Hepatocyte (in vitro differentiated cells): ENCODE results near the gene UBQLN3. TPM values are rescaled to one million over a fixed set of nuclear protein-coding genes. Genes with fewer than 3 reads are reported as not detected.

Source experiments
- DNase-seq: peaks from one replicate; pipeline ENCODE4 v3.0.0-alpha.2; 2016; ENCODE audit warnings: low spot score
- H2AFZ ChIP-seq: fragments of 200-600 bp; sonication (generic); 2 replicates; pipeline ENCODE4 v1.6.0; 2016; ENCODE audit warnings: antibody characterized with exemption, mild to moderate bottlenecking
- H3K27ac ChIP-seq: fragments of 200-600 bp; sonication (generic); 2 replicates; pipeline ENCODE4 v1.5.1; 2016; ENCODE audit warnings: mild to moderate bottlenecking
- H3K27me3 ChIP-seq: fragments of 200-600 bp; sonication (generic); 2 replicates; pipeline ENCODE4 v1.6.1; 2016
- H3K36me3 ChIP-seq: fragments of 200-600 bp; sonication (generic); replicated peaks from 2 replicates; pipeline ENCODE4 v1.5.1; 2016; ENCODE audit warnings: low read depth; ENCODE audit not compliant: insufficient read depth
- H3K4me1 ChIP-seq: fragments of 200-600 bp; sonication (generic); 2 replicates; pipeline ENCODE4 v1.5.1; 2016; ENCODE audit warnings: mild to moderate bottlenecking, moderate library complexity; ENCODE audit not compliant: insufficient read depth
- H3K4me2 ChIP-seq: fragments of 200-600 bp; sonication (generic); 2 replicates; pipeline ENCODE4 v1.6.0; 2016
- H3K4me3 ChIP-seq: fragments of 200-600 bp; sonication (generic); 2 replicates; pipeline ENCODE4 v1.5.1; 2016; ENCODE audit warnings: mild to moderate bottlenecking
- H3K79me2 ChIP-seq: fragments of 200-600 bp; sonication (generic); 2 replicates; pipeline ENCODE4 v1.6.0; 2017; ENCODE audit warnings: mild to moderate bottlenecking
- H3K9me2 ChIP-seq: fragments of 200-600 bp; sonication (generic); replicated peaks from 2 replicates; pipeline ENCODE4 v1.6.0; 2017; ENCODE audit warnings: mild to moderate bottlenecking; ENCODE audit not compliant: insufficient read depth
- H3K9me3 ChIP-seq: fragments of 200-600 bp; sonication (generic); 2 replicates; pipeline ENCODE4 v1.5.1; 2016; ENCODE audit warnings: low read depth, mild to moderate bottlenecking
- H4K20me1 ChIP-seq: fragments of 200-600 bp; sonication (generic); 2 replicates; pipeline ENCODE4 v1.6.0; 2016; ENCODE audit warnings: mild to moderate bottlenecking; ENCODE audit not compliant: insufficient read depth, poor library complexity, severe bottlenecking
- CTCF ChIP-seq: fragments of 200-600 bp; sonication (generic); IDR thresholded peaks from 2 replicates; pipeline ENCODE4 v1.5.1; 2016; ENCODE audit warnings: antibody characterized with exemption, mild to moderate bottlenecking; ENCODE audit not compliant: poor library complexity
- EZH2 ChIP-seq: fragments of 200-600 bp; sonication (generic); IDR thresholded peaks from 2 replicates; pipeline ENCODE4 v1.6.1; 2016; ENCODE audit warnings: antibody characterized with exemption, mild to moderate bottlenecking, borderline replicate concordance
- EZH2phosphoT487 ChIP-seq: fragments of 200-600 bp; sonication (generic); IDR thresholded peaks from one replicate; pipeline ENCODE4 v1.6.1; 2018; ENCODE audit warnings: antibody characterized with exemption, mild to moderate bottlenecking, low read depth, moderate library complexity; ENCODE audit not compliant: unreplicated experiment, severe bottlenecking
- WGBS: methylation state at CpG from one replicate; pipeline ENCODE4 v1.1.6; 2016; ENCODE audit warnings: low lambda C conversion rate; ENCODE audit errors: missing lambda C conversion rate; 5-methylcytosine and 5-hydroxymethylcytosine counted together
- polyA plus RNA-seq: library from polyadenylated mRNA; unstranded; fragments of >200 nt; fragmentation: Nextera tagmentation; extraction: Ambion mirVana; gene quantifications from 2 replicates; pipeline ENCODE4 v1.2.1, GENCODE V29; 2016
- total RNA-seq: library from RNA; depleted of rRNA; stranded (reverse); fragments of >200 nt; gene quantifications from 2 replicates; pipeline ENCODE4 v1.2.3, GENCODE V29; 2014

UBQLN3 gene
- total and polyA plus RNA-seq, 2 experiments from 2014 or later: 0.50 TPM; not detected in 1

- H4K20me1 ChIP-seq: no peaks in the 10 kb centered on the region
- no peaks in the 10 kb centered on the region for H3K9me3 ChIP-seq
- no peaks in the 10 kb centered on the region for H3K79me2 ChIP-seq
- H3K27me3 ChIP-seq: no peaks in the 10 kb centered on the region
- H3K4me2 ChIP-seq: no peak overlapping the region
- DNase-seq: no peak
- no peak for TF ChIP-seq EZH2
- TF ChIP-seq CTCF: no peak
- no peak for TF ChIP-seq EZH2phosphoT487
- no peaks in the 10 kb centered on the region for H3K9me2 ChIP-seq
- H3K4me1 ChIP-seq: no peaks in the 10 kb centered on the region
- no peak overlapping the region for H3K4me3 ChIP-seq
- H2AFZ ChIP-seq: no peak overlapping the region
- WGBS: 70% methylated on average over 3 of the region's 3 CpGs
- H3K27ac ChIP-seq: no peak overlapping the region
- no peaks in the 10 kb centered on the region for H3K36me3 ChIP-seq
These were observed 15.0 kb upstream of the UBQLN3 start for GRCh38 chr11:5524756-5525155.

DNA sequence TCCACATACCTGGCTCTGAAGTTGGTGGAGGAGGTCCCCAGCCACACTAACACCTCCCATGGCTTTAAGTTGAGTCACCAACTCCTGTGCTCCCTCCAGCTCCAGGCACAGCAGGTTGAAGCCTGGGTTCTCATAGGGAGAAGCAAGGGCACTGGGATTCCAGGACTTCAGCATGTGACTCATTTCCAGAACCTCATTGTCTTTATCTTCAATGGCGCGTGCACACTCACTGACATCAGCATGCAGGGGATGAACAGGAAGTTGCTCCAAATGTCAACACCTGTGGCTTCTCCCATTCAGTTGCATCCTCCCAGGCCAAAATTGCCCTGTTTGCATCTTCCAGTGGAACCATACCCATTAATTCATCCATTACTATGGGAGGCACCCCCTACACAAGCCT is 12.6 kb upstream of the UBQLN3 start:
- Histone ChIP-seq H3K27me3 (no peaks in the 10 kb centered on the region), H3K4me3 (no peak overlapping the region), H3K9me2 (no peaks in the 10 kb centered on the region), H3K4me1 (no peaks in the 10 kb centered on the region), H4K20me1 (no peaks in the 10 kb centered on the region), H3K27ac (no peak overlapping the region), H3K9me3 (no peaks in the 10 kb centered on the region), H3K4me2 (no peak overlapping the region), H3K36me3 (no peaks in the 10 kb centered on the region), H2AFZ (no peak overlapping the region), H3K79me2 (no peaks in the 10 kb centered on the region)
- no peak for DNase-seq
- WGBS: 89% methylated on average over 2 of the region's 2 CpGs
- TF ChIP-seq CTCF: no peak

GRCh38 chr11:5521540-5521939 is 11.8 kb upstream of the UBQLN3 start:
- H4K20me1 ChIP-seq: no peaks in the 10 kb centered on the region
- H3K27me3 ChIP-seq: no peaks in the 10 kb centered on the region
- 95% methylated on average over 4 of the region's 4 CpGs for WGBS
- no peak overlapping the region for H3K4me3 ChIP-seq
- H3K27ac ChIP-seq: no peak overlapping the region
- no peak for DNase-seq
- H2AFZ ChIP-seq: no peak overlapping the region
- no peaks in the 10 kb centered on the region for H3K9me3 ChIP-seq
- H3K79me2 ChIP-seq: no peaks in the 10 kb centered on the region
- no peaks in the 10 kb centered on the region for H3K36me3 ChIP-seq
- H3K9me2 ChIP-seq: no peaks in the 10 kb centered on the region
- no peaks in the 10 kb centered on the region for H3K4me1 ChIP-seq
- no peak overlapping the region for H3K4me2 ChIP-seq
- TF ChIP-seq EZH2 (no peak), EZH2phosphoT487 (no peak), CTCF (no peak)

DNA sequence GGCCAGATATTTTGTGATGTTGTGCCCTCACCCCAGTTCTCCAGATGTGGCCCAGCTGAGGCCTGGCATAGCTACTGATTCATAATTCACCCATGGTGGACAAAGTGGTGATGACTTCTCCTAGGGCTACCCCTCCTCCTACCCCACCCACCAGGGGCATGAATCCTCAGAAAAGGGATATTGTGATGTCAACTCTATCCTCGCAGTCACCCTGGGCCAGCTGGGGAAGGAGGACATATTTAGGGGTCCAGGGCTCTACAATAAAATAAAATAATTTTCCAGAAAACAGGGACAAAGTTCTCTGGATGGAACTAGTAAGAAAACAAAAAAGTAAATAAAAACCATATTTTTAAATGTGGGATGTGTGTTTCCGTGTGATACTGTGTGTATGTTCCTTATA is 6.8 kb upstream of the UBQLN3 start, which contains the start of gene UBQLNL:
Gene UBQLNL (minus strand): TSS at position 101 of the 400 bp plus-strand sequence. CDS start 258 bp downstream, outside the sequence.
- TF ChIP-seq CTCF: no peak
- no peaks in the 10 kb centered on the region for H4K20me1 ChIP-seq
- no peaks in the 10 kb centered on the region for H3K9me2 ChIP-seq
- no peaks in the 10 kb centered on the region for H3K9me3 ChIP-seq
- no peaks in the 10 kb centered on the region for H3K4me1 ChIP-seq
- DNase-seq: no peak
- H3K27me3 ChIP-seq: no peaks in the 10 kb centered on the region
- H3K27ac ChIP-seq: no peak within 1 kb of the TSS
- H3K36me3 ChIP-seq: no peaks in the 10 kb centered on the region
- H3K4me2 ChIP-seq: no peak within 1 kb of the TSS
- no peak within 1 kb of the TSS for H2AFZ ChIP-seq
- H3K79me2 ChIP-seq: no peaks in the 10 kb centered on the region
- no peak within 1 kb of the TSS for H3K4me3 ChIP-seq
- WGBS: 93% methylated on average over 2 of the region's 2 CpGs
